Endothelial cell of umbilical vein (primary cell): ENCODE results near the gene ACTN1.

Experiments used
- CTCF ChIP-seq, 2 donors: IDR thresholded peaks; 1 replicate in 1 of 2; 2 replicates in 1 of 2; pipeline ENCODE4 v1.5.1; 2011; ENCODE audit warnings: low read length in 2 of 2, mild to moderate bottlenecking in 2 of 2, moderate library complexity in 2 of 2, control low read depth in 1 of 2, inconsistent platforms in 1 of 2, low read depth in 1 of 2; ENCODE audit not compliant: insufficient read depth in 1 of 2; ENCODE audit errors: extremely low read depth in 1 of 2
- EZH2 ChIP-seq: IDR thresholded peaks from 2 replicates; pipeline ENCODE4 v1.6.1; 2012; ENCODE audit warnings: borderline replicate concordance, low read depth, mild to moderate bottlenecking, moderate library complexity, low read length, inconsistent platforms; ENCODE audit not compliant: severe bottlenecking
- GATA2 ChIP-seq: IDR thresholded peaks from 2 replicates; pipeline ENCODE4 v1.7.0; 2011; ENCODE audit warnings: low read depth, mild to moderate bottlenecking, moderate library complexity, mixed read lengths, low read length; ENCODE audit not compliant: insufficient read length, insufficient read depth
- MAX ChIP-seq: IDR thresholded peaks from 2 replicates; pipeline ENCODE4 v1.6.1; 2011; ENCODE audit not compliant: insufficient read depth, insufficient read length
- MYC ChIP-seq: IDR thresholded peaks from one replicate; pipeline ENCODE4 v1.6.1; 2011; ENCODE audit warnings: mild to moderate bottlenecking, low read depth, low read length
- POLR2A ChIP-seq: IDR thresholded peaks from 2 replicates; pipeline ENCODE4 v1.6.1; 2012; ENCODE audit warnings: low read depth, mild to moderate bottlenecking, control low read depth, low read length
- POLR2AphosphoS5 ChIP-seq: IDR thresholded peaks from 2 replicates; pipeline ENCODE4 v1.6.1; 2012; ENCODE audit warnings: low read depth, mild to moderate bottlenecking, control low read depth, low read length, moderate library complexity; ENCODE audit not compliant: insufficient read depth

DNA sequence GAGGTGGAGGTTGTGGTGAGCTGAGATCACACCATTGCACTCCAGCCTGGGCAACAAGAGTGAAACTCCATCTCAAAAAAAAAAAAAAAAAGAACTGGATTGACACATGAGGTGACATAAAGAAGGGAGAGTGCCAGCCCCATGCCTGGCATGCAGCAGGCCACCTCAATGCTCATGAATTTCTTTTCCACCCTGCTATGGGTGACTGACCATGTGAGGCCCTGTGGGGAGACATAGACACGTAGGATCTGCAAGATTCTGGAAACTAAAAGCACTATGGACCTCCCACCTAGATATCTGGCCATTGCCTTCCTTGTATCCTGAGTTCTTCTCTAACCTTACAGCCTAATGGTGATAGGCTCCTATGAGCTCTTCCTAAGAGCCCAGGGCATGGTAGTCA is 5.6 kb upstream of the ACTN1 start:
- TF ChIP-seq CTCF (IDR thresholded peaks at IDR 0.05; ENCODE audit: extremely low read depth in 1 of 2, insufficient read depth in 1 of 2, low read depth in 1 of 2, low read length in 2 of 2), result no peak
- TF ChIP-seq EZH2, result no peak
- TF ChIP-seq MYC, result no peak
- TF ChIP-seq POLR2A, result no peak
- TF ChIP-seq POLR2AphosphoS5, result no peak
- TF ChIP-seq GATA2, result no peak
- no peak for TF ChIP-seq MAX
